ENCODE measurements around the gene RANBP1. TPM values are rescaled to one million over a fixed set of nuclear protein-coding genes. Genes with fewer than 3 reads are reported as not detected.
"Not testable (repeated sequence)": the region's sequence is repeated elsewhere in the genome, so short reads cannot be mapped to it uniquely, and the experiment has no call there.

RANBP1 gene
- total RNA-seq (2022) (126 and 195 TPM in 2 replicates), Bru-seq, nascent RNA (percentile 62 among the genes with signal in this experiment), BruChase-seq, experiment 1, labeled RNA remaining after a 6-hour chase (percentile 85 among the genes with signal in this experiment), BruChase-seq, experiment 2, labeled RNA remaining after a 2-hour chase (percentile 72 among the genes with signal in this experiment)
- long read RNA-seq, transcript RANBP1-201 (6 exons, 837 nt), result major isoform, 234 of 410 reads
- long read RNA-seq, transcript RANBP1-202 (6 exons, 1,132 nt), result minor isoform, 158 of 410 reads
- long read RNA-seq, partial matches to known transcripts, result 8 of 410 reads
- long read RNA-seq, other reads (novel, unspliced or antisense), result 7 of 410 reads

- Mint-ChIP-seq H3K27ac (ENCODE audit: low read depth, unreplicated experiment) (peak within 1 kb of the TSS; percentile 84), H3K4me1 (ENCODE audit: insufficient read depth, unreplicated experiment) (peaks cover 9% of the 10 kb centered on the region), H3K4me3 (ENCODE audit: unreplicated experiment) (peak within 1 kb of the TSS; percentile 85), H3K9me3 (ENCODE audit: unreplicated experiment) (no peaks in the 10 kb centered on the region), H3K36me3 (ENCODE audit: insufficient read depth, unreplicated experiment) (peaks cover 48% of the 10 kb centered on the region), H3K27me3 (ENCODE audit: insufficient read depth, unreplicated experiment) (no peaks in the 10 kb centered on the region)
- ChIA-PET POLR2A (interaction anchor here (0.7 to 1.3 kb wide), 4 partner anchors 34 to 261 kb away, joined by 3 to 8 read pairs (median 4); partner anchors contain the start of genes GNB1L and RTL10), CTCF (interaction anchor here (0.6 kb wide), 2 partner anchors 11 to 195 kb away, joined by 3 to 4 read pairs; no protein-coding TSS in a partner anchor)
- DNase-seq (ENCODE audit: unreplicated experiment), result no peak
- BruUV-seq (replicated peaks), result no TSS peak
- intact Hi-C loops (cut with micrococcal nuclease), result loop anchor here (10.0 kb wide), 1 partner anchor 141 kb away; no protein-coding TSS in a partner anchor
- no peak for TF ChIP-seq CTCF (IDR thresholded peaks at IDR 0.05; ENCODE audit: unreplicated experiment)
These were observed at the start of gene RANBP1 for GRCh38 chr22:20115691-20116375. Gene RANBP1 (plus strand): TSS chr22:20116104. CDS start chr22:20116185, 81 bp downstream.

GRCh38 chr22:20066617-20067383, 49.1 kb upstream of the RANBP1 start:
- Mint-ChIP-seq H3K36me3 (ENCODE audit: insufficient read depth, unreplicated experiment) (peaks cover 6% of the 10 kb centered on the region), H3K4me1 (ENCODE audit: insufficient read depth, unreplicated experiment) (peaks cover 10% of the 10 kb centered on the region), H3K27me3 (ENCODE audit: insufficient read depth, unreplicated experiment) (no peaks in the 10 kb centered on the region), H3K4me3 (ENCODE audit: unreplicated experiment) (no peak overlapping the region), H3K27ac (ENCODE audit: low read depth, unreplicated experiment) (no peak overlapping the region), H3K9me3 (ENCODE audit: unreplicated experiment) (no peaks in the 10 kb centered on the region)
- DNase-seq (ENCODE audit: unreplicated experiment), result peak; percentile 42
- intact Hi-C loops (cut with micrococcal nuclease), result no loop called here
- BruUV-seq (replicated peaks), result no TSS peak
- TF ChIP-seq CTCF (IDR thresholded peaks at IDR 0.05; ENCODE audit: unreplicated experiment), result no peak
- ChIA-PET CTCF (interaction anchor here (1.6 kb wide), 1 partner anchor 24 kb away, joined by 3 read pairs; no protein-coding TSS in a partner anchor), POLR2A (no interaction called here)

- H3K4me3 Mint-ChIP-seq (ENCODE audit: unreplicated experiment); intact Hi-C loops (cut with micrococcal nuclease); H3K9me3 Mint-ChIP-seq (ENCODE audit: unreplicated experiment); H3K4me1 Mint-ChIP-seq (ENCODE audit: insufficient read depth, unreplicated experiment); H3K27me3 Mint-ChIP-seq (ENCODE audit: insufficient read depth, unreplicated experiment); DNase-seq (ENCODE audit: unreplicated experiment); H3K27ac Mint-ChIP-seq (ENCODE audit: low read depth, unreplicated experiment); H3K36me3 Mint-ChIP-seq (ENCODE audit: insufficient read depth, unreplicated experiment); BruUV-seq (replicated peaks): not testable (repeated sequence)
- ChIA-PET POLR2A (interaction anchor here (0.7 kb wide), 1 partner anchor 36 kb away, joined by 3 read pairs; no protein-coding TSS in a partner anchor), CTCF (interaction anchor here (1.6 kb wide), 1 partner anchor 24 kb away, joined by 3 read pairs; no protein-coding TSS in a partner anchor)
These were observed 48.6 kb upstream of the RANBP1 start for GRCh38 chr22:20067384-20067682.

GRCh38 chr22:20068640-20069039, 47.3 kb upstream of the RANBP1 start:
- no peak for TF ChIP-seq CTCF (IDR thresholded peaks at IDR 0.05; ENCODE audit: unreplicated experiment)
- ChIA-PET CTCF (interaction anchor here (0.7 kb wide), 1 partner anchor 559 kb away, joined by 3 read pairs; no protein-coding TSS in a partner anchor), POLR2A (no interaction called here)
- DNase-seq (ENCODE audit: unreplicated experiment), result no peak
- H3K27me3 Mint-ChIP-seq (ENCODE audit: insufficient read depth, unreplicated experiment), result no peaks in the 10 kb centered on the region
- peaks cover 6% of the 10 kb centered on the region for H3K36me3 Mint-ChIP-seq (ENCODE audit: insufficient read depth, unreplicated experiment)
- no peak overlapping the region for H3K4me3 Mint-ChIP-seq (ENCODE audit: unreplicated experiment)
- no peak overlapping the region for H3K27ac Mint-ChIP-seq (ENCODE audit: low read depth, unreplicated experiment)
- no TSS peak for BruUV-seq (replicated peaks)
- no peaks in the 10 kb centered on the region for H3K4me1 Mint-ChIP-seq (ENCODE audit: insufficient read depth, unreplicated experiment)
- H3K9me3 Mint-ChIP-seq (ENCODE audit: unreplicated experiment), result no peaks in the 10 kb centered on the region
- intact Hi-C loops (cut with micrococcal nuclease), result no loop called here
